GM19438 (cell line): ENCODE data around the gene POC1B.

Source experiments
- ATAC-seq: cut with Tn5 transposase; IDR thresholded peaks from one replicate; pipeline ENCODE4 v1.9.1; 2021; ENCODE audit warnings: low read depth; ENCODE audit not compliant: unreplicated experiment

Gene POC1B

DNA sequence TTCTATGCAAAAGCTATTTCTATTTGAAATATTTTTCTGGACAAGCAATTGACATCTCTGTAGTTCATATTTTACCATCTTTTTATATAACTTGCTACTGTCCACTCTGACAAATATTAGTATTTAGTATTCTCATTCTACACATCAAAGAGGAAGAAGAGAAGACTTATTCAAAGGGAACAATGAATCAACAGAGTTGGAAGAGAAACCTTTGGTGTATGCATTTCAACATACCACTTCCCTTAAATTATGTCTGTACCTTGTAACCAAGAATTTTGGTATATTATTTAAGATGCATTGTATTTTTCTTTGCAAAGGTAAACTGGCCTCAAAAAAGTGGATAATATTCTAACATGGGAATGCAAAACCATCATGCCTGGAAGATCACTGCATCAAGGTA lies 101.5 kb downstream of the POC1B start:
- ATAC-seq, result no peak

DNA sequence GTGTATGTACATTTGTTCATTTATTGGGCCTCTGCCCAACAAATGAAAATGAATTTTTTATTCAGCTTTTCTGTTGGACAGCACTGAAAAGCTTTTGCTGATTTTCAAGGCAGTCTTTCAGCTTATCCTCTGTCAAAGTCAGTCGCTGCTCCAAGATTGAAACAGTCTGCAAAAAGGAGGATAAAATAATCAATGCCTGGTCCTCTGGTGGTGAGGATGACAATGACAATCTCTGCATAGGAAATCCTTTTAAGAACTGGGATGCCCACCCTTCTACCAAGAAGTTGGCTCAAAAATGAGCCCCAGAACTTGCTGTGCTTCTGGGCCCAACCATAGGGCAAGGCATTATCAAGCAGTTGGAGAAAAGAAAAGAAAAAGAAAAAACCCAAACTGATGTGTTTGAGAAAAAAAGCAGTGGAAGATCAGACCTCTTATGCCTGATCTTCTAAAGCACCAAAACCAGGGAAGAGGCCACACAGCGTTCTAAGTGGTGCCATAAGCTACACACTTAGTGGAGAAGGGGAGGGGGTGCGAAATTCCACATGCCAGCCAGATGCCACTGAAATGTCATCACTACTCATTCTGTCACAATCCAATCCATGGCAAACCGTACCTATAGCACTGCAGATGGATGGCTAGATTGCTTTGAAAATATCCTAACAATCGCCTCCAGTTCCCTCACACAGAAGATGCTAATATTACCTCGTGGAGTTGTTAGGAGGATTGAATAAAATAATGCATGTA lies 104.6 kb downstream of the POC1B start:
- no peak for ATAC-seq

DNA sequence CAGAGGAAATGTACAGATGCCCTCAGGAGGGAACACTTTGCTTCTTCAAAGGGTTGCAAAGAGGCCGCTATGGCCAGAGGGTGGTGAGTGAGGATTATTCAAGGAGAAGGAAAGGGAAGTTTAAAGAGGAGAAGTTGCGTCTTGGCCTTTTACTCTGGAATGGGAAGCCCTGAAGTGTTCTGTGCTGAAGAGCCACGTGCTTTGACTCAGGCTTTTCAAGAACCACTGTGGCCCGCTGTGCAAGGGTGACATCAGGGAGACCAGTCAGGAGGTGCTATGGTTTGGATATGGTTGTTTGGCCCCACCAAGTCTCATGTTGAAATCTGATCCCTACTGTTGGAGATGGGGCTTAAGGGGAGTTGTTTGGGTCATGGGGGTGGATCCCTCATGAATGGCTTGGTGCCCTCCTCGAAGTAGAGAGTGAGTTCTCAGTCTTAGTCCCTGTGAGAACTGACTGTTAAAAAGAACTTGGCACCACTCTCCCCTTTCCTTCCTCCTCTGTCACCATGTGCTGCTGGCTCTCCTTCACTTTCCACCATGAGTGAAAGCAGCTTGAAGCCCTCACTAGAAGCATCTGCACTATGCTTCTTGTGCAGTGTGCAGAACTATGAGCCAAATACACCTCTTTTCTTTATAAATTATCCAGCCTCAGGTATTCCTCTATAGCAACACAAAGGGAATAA lies 107.5 kb downstream of the POC1B start:
- no peak for ATAC-seq

DNA sequence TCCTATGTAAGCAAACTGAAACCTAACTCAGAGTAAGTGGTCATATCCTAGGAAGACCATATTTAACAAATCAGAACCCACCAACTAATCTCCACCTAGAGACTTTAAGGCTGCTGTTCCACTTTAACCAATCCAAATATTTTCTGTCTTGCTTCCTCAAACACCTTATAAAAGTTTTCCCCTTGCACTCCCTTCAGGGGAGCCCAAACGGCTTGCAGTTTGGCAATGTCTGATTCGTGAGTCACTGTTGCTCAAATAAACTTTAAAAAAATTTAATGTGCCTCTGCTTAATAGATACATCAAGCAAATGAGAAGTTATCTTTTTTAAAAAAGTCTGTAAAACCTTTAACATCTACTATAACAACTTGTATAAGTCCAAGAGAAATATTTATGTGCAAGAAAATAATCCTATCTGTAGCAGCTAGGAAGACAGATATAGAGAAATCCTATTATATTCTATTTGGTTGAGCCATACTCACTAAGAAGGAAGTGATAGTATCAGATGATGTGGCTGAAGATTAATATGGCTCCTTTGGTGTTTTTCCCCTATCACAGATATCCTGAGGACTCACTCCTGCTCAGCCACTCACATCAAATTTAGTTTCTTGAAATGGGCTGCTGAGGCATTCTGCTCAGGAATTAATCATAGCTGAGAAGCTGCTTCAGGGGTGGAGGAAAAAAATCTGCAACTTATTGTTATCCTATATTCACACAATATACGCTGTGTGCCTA lies 108.4 kb downstream of the POC1B start:
- ATAC-seq, result no peak

DNA sequence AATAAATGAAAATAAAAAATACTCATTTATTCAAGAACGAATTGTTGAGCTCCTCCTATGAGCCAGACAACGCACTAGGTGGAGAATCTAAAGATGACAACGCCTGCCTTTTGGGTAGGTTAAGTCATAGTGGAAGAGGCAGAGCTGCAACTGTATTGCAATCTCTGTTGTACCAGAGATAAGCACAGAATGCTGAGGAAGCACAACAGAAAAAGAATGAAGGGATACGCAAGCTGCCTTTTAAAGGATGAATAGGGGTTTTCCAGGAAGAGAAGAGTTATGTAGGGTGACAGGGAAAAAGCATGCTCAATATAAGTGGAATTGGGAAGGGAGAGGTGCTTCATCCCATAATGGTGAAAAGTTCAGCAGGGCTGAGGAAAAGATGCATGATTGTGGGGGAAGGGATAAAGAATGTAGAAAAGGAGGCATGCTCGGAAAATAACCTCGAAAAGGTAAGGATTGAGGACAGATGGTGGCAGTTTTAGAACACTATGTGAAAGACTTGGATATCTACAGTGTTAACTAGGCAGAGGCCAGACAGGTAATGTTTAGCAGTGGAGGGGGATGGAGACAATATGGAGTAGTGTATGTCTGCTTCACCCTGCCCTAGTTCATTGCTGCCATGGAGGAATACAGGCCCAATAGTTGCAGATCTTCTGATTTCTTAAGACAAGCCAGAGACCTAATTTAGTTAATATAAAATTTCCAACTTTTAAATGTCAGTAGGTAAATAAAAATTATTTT lies 109.6 kb downstream of the POC1B start:
- no peak for ATAC-seq

DNA sequence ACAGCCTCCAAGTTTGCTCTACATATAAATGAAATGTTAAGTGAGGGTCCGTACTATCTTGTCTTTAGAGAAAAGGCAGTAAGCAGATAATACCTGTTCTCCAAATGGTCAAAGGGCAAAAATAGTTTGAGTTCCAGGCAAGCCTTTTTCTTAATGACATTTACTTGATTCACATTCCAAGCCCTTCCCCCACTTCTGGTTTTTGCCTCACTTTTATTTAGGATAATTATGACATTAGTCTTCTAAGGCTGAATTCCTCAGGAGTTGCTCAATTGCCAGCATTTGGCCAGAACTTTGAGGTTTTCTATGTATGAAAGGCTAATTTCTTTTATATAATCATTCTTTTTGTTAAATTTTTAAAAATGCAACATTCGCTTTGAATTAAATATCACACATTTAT lies 111.0 kb downstream of the POC1B start:
- no peak for ATAC-seq

DNA sequence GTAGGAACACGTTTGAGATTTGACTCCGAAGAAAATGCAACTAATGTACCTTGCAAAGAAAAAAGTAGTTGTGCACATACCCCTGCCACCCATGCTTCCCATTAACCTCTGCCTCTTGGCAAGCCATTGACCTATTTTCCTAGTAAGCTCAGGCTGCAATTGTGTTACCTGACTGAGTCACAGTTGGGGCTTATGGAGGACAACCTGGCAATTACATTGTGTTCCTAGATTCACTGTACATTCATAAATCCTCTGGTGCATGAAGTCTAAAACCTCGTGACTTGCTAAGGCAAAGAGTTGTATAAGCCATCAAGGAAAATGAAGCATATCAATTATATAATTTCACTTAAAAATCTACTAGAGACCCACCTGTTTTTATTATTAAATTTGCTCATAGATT lies 111.5 kb downstream of the POC1B start:
- ATAC-seq, result no peak

DNA sequence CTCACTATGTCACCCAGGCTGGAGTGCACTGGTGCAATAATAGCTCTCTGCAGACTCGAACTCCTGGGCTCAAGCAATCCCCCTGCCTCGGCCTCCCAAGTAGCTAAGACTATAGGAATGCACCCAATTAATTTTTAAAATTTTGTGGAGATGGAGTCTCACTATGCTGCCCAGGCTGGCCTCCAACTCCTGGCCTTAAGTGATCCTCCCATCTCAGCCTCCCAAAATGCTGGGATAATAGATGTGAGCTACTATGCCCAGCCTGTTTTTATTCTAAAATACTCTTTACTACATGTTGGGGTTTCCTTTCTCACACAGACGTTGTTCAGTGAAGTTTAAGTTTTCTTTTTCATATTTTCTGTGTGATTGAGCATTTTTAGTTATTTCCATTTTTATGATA lies 112.6 kb downstream of the POC1B start:
- ATAC-seq, result no peak

DNA sequence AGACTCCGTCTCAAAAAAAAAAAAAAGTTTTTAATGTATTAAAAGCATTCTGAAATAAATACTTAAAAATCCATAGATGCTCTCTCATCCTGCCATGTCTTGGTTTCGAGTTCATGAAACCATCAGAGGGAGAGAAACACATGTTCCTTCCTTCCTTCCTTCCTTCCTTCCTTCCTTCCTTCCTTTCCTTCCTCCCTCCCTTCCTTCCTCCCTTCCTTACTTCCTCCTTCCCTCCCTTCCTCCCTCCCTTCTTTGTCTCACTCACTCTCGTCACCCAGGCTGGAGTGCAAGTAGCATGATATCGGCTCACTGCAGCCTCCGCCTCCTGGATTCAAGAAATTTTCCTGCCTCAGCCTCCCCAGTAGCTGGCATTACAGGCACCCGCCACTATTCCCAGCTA lies 113.2 kb downstream of the POC1B start:
- ATAC-seq, result no peak

DNA sequence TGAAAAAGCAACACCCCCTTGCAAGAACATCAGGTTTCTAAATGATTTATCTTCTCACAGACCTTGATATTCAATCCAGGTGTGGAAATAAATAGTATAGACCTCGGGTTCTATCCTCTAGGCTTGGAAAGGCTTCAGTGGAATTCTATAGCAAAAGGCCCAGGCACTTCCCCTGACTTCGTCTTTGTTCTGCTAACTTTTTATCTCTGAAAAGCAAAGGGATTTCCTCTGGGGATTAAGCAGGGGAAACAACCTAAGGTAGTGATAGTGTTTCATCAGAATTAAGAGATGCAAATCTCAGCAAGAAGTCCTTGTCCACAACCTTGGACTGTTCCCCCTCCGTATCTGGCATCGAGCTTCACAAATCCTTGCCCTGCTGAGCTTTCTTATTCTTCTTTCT lies 114.0 kb downstream of the POC1B start:
- no peak for ATAC-seq

DNA sequence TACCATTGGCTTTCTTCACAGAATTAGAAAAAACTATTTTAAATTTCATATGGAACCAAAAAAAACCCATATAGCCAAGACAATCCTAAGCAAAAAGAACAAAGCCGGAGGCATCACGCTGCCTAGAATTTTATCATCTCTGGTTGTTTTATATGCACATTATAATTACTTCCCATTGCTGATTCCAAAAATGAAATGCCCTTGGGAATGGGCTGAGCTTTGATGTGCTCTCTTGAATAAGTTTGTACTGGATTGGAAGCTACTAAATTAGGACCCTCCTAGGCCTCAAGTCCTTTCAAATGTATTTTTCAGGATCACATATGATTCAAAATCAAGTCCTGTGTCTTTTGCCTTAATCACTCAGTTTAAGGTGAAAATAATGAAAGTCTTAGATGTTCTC lies 114.6 kb downstream of the POC1B start:
- ATAC-seq, result no peak

DNA sequence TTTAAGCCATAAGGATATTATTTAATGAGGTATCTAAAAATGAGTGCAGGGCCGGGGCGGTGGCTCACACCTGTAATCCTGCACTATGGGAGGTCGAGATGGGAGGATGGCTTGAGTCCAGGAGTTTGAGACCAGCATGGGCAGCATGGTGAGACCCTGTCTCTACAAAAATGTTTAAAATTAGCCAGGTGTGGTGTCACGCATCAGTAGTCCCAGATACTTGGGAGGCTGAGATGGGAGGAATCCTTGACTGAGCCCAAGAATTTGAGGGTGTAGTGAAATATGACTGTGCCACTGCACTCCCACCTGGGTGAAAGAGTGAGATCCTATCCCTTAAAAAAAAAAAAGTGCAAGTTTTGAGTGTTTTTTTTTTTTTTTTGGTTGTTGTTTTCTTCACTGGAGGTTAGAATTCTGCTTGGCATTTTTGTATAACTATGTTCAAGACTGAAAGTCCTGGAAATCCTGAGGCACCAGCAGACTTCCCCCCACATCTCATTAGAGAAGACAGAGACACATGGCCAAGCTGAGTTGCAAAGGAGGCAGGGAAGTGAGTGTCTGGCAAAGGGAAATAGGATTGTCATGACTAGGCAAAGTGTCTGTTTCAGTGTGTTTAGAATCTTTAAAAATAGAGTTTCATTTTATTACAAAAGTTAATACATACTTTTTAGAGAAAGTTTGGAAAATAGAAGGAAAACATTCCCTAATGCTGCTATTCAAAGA lies 120.1 kb downstream of the POC1B start:
- ATAC-seq, result no peak

DNA sequence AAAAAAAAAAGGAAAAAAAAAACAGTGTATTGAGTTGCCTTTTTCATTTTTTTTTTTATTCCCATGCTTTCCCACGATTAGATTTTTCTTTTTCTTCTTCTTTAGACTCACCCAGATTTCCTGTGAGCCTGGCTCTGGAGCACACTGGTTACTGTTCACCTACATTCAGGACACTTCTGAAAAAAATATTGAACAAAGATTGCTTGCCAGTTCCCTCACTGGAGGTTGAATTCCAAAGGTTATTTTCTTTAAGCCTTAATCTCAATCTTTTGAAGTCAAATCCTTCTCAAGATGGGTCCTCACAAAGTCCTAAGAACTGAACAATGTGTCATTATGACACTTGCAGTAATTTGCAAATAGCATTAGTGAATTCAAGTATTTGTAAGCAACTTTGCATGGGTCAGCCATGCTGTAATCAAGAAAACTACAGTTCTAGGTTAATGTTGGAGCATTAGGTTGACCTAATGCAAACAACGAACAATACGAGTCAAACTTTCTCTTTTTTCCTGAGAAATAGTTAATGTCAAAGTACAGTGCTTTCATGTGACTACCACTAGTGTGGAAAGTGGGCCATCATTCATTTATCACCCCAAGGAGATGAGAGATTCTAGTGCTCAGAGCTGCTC lies 124.3 kb downstream of the POC1B start:
- ATAC-seq, result no peak

DNA sequence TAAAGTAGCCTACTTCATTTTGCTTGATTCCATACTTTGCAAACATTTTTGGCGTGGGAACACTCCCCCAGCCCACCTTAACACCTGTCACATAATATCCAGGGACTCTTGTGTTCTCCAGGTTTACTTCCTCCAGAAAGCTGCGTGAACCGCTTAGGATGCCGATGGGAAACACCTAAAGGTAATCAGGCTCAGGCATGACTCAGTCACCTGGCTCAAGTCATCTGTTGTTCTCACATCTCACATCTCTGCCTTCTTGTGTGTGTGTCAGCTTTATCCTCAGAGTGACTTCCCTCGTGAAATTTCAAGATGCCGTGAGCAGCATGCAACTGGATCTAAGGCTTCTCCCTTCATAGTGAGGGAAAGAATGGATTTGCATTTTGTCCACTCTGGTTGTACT lies 125.4 kb downstream of the POC1B start:
- no peak for ATAC-seq

DNA sequence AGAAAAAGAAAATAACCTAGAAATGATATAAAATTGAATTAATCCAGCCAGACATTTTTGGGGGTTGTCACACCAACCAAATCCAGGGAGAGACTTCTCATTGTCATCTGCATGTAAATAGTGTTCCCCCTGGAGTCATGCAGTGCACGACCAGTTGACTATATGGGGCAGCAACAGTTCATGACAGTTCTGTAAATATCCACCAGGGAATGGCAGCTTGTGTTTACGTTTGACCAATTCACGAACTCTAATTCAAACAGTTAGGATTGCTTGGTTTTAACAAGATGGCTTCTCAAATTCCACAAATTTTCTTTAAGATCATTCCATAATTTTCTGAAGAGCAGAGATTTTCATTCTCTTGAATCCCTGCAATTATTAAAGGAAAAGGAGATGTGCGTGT lies 130.1 kb downstream of the POC1B start:
- ATAC-seq, result no peak

DNA sequence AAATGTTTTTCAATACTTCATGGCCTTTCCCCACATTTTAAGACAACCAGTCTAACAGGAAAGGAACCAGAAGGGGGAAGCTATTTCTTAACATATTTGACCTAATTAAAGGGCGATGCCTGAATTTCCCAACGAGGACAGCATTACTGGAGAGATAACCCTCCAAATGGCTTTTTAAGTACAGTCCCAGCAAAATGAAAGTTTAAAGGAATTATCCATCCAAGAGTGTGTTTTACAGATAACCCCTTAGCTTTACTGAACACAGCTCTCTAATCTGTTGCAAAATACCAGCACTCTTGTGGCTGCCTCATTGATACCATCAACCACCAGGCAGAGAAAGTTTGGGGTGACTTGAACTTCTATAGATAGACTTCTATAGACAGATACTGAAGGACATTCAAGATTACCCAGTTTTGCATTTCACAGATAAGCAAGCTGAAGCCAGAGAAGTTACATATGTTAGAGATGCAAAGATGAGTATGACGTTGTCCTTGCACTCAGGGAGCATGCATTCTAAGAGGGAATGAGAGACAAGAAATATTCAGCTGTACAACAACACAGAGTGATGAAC lies 132.2 kb downstream of the POC1B start:
- no peak for ATAC-seq

DNA sequence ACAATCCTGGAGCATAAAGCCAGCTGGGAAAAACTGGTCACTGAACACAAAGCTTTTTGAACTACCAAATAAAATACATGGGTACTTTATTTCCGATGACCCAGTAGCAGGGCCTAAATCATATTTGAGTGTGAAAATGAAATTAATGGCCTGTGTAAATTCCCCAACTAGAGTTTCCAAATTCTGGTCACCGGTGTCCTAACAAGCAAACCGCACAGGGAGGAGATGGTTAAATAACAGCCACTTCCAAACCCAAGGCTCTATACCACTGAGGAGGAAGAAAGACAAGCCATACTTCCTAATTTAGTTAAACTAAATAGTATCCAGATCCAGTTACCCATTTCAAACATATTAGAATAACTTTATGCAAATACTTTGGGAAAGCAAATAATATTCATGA lies 133.5 kb downstream of the POC1B start:
- ATAC-seq, result no peak

DNA sequence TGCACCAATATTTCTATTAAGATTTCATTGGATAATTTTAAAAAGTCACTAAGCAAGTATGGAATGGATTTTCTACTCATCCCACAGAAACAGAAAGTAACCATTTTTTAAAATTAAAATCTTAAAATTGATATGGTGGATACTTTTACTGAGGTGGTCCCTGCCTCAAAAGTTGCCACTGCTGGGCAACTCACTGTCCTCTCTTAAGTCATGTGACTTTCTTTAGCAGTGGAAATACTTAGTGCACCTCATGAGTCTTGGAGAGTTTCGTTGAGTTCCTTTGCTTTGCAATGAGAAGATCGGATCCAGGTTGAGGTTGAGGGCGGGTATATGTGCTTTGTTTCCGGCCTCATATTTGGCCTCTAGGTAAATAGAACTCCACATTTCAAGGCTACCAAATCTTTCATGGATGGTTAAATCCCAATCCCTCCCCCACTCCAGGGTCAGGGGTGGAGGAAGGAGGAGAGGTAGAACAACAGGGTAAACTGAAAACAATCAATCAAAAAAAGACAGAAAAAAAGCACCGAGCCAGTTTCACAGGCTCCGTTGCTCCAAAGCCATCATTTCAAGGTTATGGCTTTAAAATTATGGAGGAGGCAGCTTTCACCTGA lies 134.0 kb downstream of the POC1B start:
- no peak for ATAC-seq
